HEK293T (cell line): ENCODE data around the gene CES5A.

Experiments used
- ELF4 ChIP-seq: fragments of 450-650 bp; IDR thresholded peaks from 2 replicates; pipeline ENCODE4 v1.6.1; 2017; ENCODE audit warnings: antibody characterized with exemption
- FOXK2 ChIP-seq: fragments of 450-650 bp; IDR thresholded peaks from 2 replicates; pipeline ENCODE4 v1.6.1; 2016; ENCODE audit warnings: mild to moderate bottlenecking
- FOXM1 ChIP-seq: fragments of 450-650 bp; IDR thresholded peaks from 2 replicates; pipeline ENCODE4 v1.6.1; 2017; ENCODE audit warnings: mild to moderate bottlenecking, borderline replicate concordance
- SUZ12 ChIP-seq: fragments of 450-650 bp; IDR thresholded peaks from 2 replicates; pipeline ENCODE4 v1.6.1; 2016; ENCODE audit warnings: mild to moderate bottlenecking

GRCh38 chr16:55836158-55836611 lies 39.0 kb downstream of the CES5A start:
- TF ChIP-seq SUZ12 = no peak
- TF ChIP-seq FOXK2 = no peak
- TF ChIP-seq FOXM1 = no peak
- no peak for TF ChIP-seq ELF4
